Caco-2 (cell line): Measurements from ENCODE around the gene MIA2. TPM values are rescaled to one million over a fixed set of nuclear protein-coding genes. Genes with fewer than 3 reads are reported as not detected.

Source experiments
- BruUV-seq: library from RNA; stranded (reverse); fragments of 400-500 nt; replicated peaks from 2 replicates; lab custom pipeline; 2021; lab: Mats Ljungman, UMichigan
- CTCF ChIA-PET: fragments of 300-600 bp; sonication (Branson Sonifier 250); formaldehyde crosslinking; loops from one replicate; lab custom pipeline; 2022; ENCODE audit warnings: antibody characterized with exemption; lab: Charles Lee
- POLR2A ChIA-PET: fragments of 300-600 bp; sonication (Branson Sonifier 250); formaldehyde crosslinking; loops from one replicate; lab custom pipeline; 2022; ENCODE audit warnings: antibody characterized with exemption; lab: Charles Lee
- DNase-seq, 2 experiments: peaks; one replicate each; pipeline versions ENCODE4 v3.0.0 to v3.0.0-alpha.2; 2020 to 2022
- H3K27me3 ChIP-seq: replicated peaks from 2 replicates; pipeline ENCODE4 v1.6.0; 2011; ENCODE audit warnings: low read length; ENCODE audit not compliant: control insufficient read depth, insufficient read depth
- H3K36me3 ChIP-seq: 2 replicates; pipeline ENCODE4 v1.5.1; 2011; ENCODE audit warnings: low read length; ENCODE audit not compliant: control insufficient read depth, insufficient read depth
- H3K4me1 ChIP-seq: fragments of 250-450 bp; sonication (Bioruptor Pico); 2 replicates; pipeline ENCODE4 v1.5.1; 2020; ENCODE audit warnings: mild to moderate bottlenecking
- H3K4me3 ChIP-seq: 2 replicates; pipeline ENCODE4 v1.5.1; 2011; ENCODE audit warnings: low read depth, mild to moderate bottlenecking, control low read depth, low read length
- H3K9me3 ChIP-seq: fragments of 250-450 bp; sonication (Bioruptor Pico); 2 replicates; pipeline ENCODE4 v1.5.1; 2020; ENCODE audit warnings: mild to moderate bottlenecking, moderate library complexity
- H3K27ac Mint-ChIP-seq: one replicate; pipeline ENCODE4 v1.8.0; 2022; ENCODE audit warnings: mixed read lengths; ENCODE audit not compliant: unreplicated experiment
- H3K27me3 Mint-ChIP-seq: one replicate; pipeline ENCODE4 v1.8.0; 2022; ENCODE audit warnings: mixed read lengths; ENCODE audit not compliant: insufficient read depth, unreplicated experiment
- H3K36me3 Mint-ChIP-seq: one replicate; pipeline ENCODE4 v1.8.0; 2022; ENCODE audit warnings: mild to moderate bottlenecking, mixed read lengths; ENCODE audit not compliant: insufficient read depth, unreplicated experiment
- H3K4me1 Mint-ChIP-seq: one replicate; pipeline ENCODE4 v1.8.0; 2022; ENCODE audit warnings: low read depth, mixed read lengths; ENCODE audit not compliant: unreplicated experiment
- H3K4me3 Mint-ChIP-seq: one replicate; pipeline ENCODE4 v1.8.0; 2022; ENCODE audit warnings: mild to moderate bottlenecking, moderate library complexity, mixed read lengths; ENCODE audit not compliant: unreplicated experiment
- H3K9me3 Mint-ChIP-seq: one replicate; pipeline ENCODE4 v1.8.0; 2022; ENCODE audit warnings: mixed read lengths; ENCODE audit not compliant: unreplicated experiment
- intact Hi-C: fragments of 100-400 bp; cut with micrococcal nuclease; formaldehyde crosslinking; loops from one replicate; pipeline ENCODE4 v1.10.0; 2022; ENCODE audit not compliant: unreplicated experiment
- total RNA-seq: library from RNA; stranded (reverse); gene quantifications from 2 replicates; pipeline ENCODE4 v1.2.3, GENCODE V29; 2022
- TF ChIP-seq, protein P1 (sequence below), 2 experiments: fragments of 200-600 bp in 1 of 2; IDR thresholded peaks; 1 replicate in 1 of 2; 2 replicates in 1 of 2; pipeline versions ENCODE4 v1.5.1 to v1.8.0; 2011 to 2022; ENCODE audit warnings: antibody characterized with exemption in 1 of 2, control low read depth in 1 of 2, inconsistent platforms in 1 of 2, low read depth in 1 of 2, low read length in 1 of 2, mild to moderate bottlenecking in 1 of 2, moderate library complexity in 1 of 2; ENCODE audit not compliant: insufficient read depth in 1 of 2, severe bottlenecking in 1 of 2, unreplicated experiment in 1 of 2

The MIA2 gene
- total RNA-seq, 1 experiment from 2014 or later, result 71.5 TPM

DNA sequence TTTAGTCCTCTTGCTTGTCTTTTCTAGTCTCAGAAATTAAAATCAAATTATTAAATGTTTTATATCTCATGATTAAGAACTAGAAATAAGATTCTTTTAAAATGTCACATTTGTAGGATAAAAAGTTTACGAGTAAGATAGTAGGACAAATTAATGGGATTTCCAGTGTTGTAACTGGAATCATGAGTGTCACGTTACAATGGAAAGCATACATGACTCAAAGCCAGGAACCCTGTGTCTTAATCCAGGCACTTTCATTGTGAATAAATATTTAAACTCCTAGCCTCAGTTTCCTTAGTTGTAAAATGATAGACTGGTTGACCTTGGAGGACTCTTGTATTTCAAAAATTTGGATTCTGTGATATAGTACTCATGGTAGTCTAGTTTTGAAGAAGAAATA lies 84.9 kb downstream of the MIA2 start:
- intact Hi-C loops, result no loop called here
- Mint-ChIP-seq H3K4me1 (no peaks in the 10 kb centered on the region), H3K4me3 (no peak overlapping the region), H3K36me3 (peaks cover 34% of the 10 kb centered on the region), H3K27ac (no peak overlapping the region), H3K9me3 (no peaks in the 10 kb centered on the region), H3K27me3 (no peaks in the 10 kb centered on the region)
- Histone ChIP-seq H3K27me3 (no peaks in the 10 kb centered on the region), H3K36me3 (no peaks in the 10 kb centered on the region), H3K9me3 (no peaks in the 10 kb centered on the region), H3K4me3 (no peak overlapping the region), H3K4me1 (no peaks in the 10 kb centered on the region)
- ChIA-PET CTCF (no interaction called here), POLR2A (no interaction called here)
- no peak for DNase-seq
- TF ChIP-seq, protein P1, sequence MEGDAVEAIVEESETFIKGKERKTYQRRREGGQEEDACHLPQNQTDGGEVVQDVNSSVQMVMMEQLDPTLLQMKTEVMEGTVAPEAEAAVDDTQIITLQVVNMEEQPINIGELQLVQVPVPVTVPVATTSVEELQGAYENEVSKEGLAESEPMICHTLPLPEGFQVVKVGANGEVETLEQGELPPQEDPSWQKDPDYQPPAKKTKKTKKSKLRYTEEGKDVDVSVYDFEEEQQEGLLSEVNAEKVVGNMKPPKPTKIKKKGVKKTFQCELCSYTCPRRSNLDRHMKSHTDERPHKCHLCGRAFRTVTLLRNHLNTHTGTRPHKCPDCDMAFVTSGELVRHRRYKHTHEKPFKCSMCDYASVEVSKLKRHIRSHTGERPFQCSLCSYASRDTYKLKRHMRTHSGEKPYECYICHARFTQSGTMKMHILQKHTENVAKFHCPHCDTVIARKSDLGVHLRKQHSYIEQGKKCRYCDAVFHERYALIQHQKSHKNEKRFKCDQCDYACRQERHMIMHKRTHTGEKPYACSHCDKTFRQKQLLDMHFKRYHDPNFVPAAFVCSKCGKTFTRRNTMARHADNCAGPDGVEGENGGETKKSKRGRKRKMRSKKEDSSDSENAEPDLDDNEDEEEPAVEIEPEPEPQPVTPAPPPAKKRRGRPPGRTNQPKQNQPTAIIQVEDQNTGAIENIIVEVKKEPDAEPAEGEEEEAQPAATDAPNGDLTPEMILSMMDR (IDR thresholded peaks at IDR 0.05; ENCODE audit: insufficient read depth in 1 of 2, low read depth in 1 of 2, low read length in 1 of 2, severe bottlenecking in 1 of 2, unreplicated experiment in 1 of 2), result no peak
- no TSS peak for BruUV-seq

DNA sequence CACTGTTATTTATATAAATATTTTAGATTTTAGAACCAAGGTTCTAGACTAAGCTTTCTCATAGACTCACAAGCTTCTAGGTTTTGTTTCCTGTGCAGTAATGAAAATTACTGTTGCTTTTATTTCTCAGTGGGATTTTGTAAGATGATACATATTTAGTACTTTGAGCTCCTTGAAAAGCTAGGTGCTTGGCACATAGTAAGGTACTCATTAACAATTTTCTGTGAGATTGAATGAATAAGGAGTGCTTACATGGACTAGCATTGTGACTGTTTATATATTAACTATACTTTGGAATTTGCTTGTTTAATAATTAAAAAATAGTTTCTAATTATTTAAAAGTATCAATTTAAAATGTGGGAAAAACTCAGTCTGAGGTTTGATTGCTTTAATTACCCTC lies 85.7 kb downstream of the MIA2 start:
- no peak for DNase-seq
- H3K4me3 Mint-ChIP-seq, result no peak overlapping the region
- no peaks in the 10 kb centered on the region for H3K27me3 Mint-ChIP-seq
- ChIA-PET CTCF (no interaction called here), POLR2A (no interaction called here)
- no peaks in the 10 kb centered on the region for H3K9me3 ChIP-seq
- TF ChIP-seq, protein P1 (IDR thresholded peaks at IDR 0.05; ENCODE audit: insufficient read depth in 1 of 2, low read depth in 1 of 2, low read length in 1 of 2, severe bottlenecking in 1 of 2, unreplicated experiment in 1 of 2), result no peak
- peaks cover 33% of the 10 kb centered on the region for H3K36me3 Mint-ChIP-seq
- no peaks in the 10 kb centered on the region for H3K9me3 Mint-ChIP-seq
- BruUV-seq, result no TSS peak
- H3K27me3 ChIP-seq, result no peaks in the 10 kb centered on the region
- no peak overlapping the region for H3K4me3 ChIP-seq
- H3K27ac Mint-ChIP-seq, result no peak overlapping the region
- no peaks in the 10 kb centered on the region for H3K36me3 ChIP-seq
- intact Hi-C loops, result no loop called here
- no peaks in the 10 kb centered on the region for H3K4me1 ChIP-seq
- H3K4me1 Mint-ChIP-seq, result no peaks in the 10 kb centered on the region

DNA sequence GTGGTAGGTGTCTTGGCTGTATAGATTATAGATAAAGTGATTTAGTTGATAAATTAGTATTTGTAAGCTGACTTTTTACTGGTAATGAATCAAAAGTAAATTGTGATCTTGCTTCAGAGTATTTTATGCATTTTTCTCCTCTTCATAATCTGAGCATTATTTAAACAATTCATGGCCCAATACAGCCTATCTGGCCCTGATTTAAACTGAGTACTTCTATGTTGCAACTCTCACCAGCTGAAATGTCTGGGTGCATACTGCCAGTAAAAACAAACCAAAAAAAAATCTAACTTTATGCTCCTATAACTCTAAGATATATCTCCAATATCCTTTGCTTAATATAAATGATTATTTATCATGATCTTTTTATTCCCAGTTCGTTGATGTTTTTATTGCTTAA lies 86.6 kb downstream of the MIA2 start:
- no peak overlapping the region for H3K4me3 ChIP-seq
- intact Hi-C loops, result no loop called here
- no peak for DNase-seq
- no peaks in the 10 kb centered on the region for H3K36me3 ChIP-seq
- BruUV-seq, result no TSS peak
- Mint-ChIP-seq H3K9me3 (no peaks in the 10 kb centered on the region), H3K36me3 (peaks cover 28% of the 10 kb centered on the region), H3K27ac (no peak overlapping the region), H3K4me3 (no peak overlapping the region), H3K4me1 (no peaks in the 10 kb centered on the region), H3K27me3 (no peaks in the 10 kb centered on the region)
- CTCF ChIA-PET, result no interaction called here
- H3K4me1 ChIP-seq, result no peaks in the 10 kb centered on the region
- H3K9me3 ChIP-seq, result no peaks in the 10 kb centered on the region
- TF ChIP-seq, protein P1 (IDR thresholded peaks at IDR 0.05; ENCODE audit: insufficient read depth in 1 of 2, low read depth in 1 of 2, low read length in 1 of 2, severe bottlenecking in 1 of 2, unreplicated experiment in 1 of 2), result no peak
- POLR2A ChIA-PET, result no interaction called here
- H3K27me3 ChIP-seq, result no peaks in the 10 kb centered on the region
